HUDEP-2 (cell line): ENCODE data around the gene HDAC4.

ENCODE experiments used
- DNase-seq, 76 experiments: peaks; one replicate each; lab custom pipeline; 2025; ENCODE audit not compliant: unreplicated experiment in 76 of 76; lab: John Stamatoyannopoulos, UW

Gene HDAC4

DNA sequence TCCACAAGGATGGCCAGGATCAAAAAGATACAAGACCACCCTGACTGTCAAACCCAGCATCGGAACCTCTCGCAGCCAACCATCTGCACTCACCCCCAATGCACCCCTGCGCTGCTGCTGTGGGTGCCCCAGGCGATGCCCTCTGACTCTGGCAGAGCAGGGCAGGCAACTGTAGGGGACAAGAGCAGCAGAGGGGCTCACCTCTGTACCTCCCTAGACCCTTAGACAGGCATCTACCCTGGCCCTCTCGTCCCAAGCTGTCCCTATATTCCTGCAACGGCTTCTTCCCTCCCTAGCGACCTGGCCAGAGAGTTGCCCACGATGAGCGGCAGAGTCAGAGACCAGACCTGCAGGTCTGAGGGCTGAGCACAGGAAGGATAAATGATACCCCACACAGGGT is 128.2 kb downstream of the HDAC4 start:
- DNase-seq: no peak

DNA sequence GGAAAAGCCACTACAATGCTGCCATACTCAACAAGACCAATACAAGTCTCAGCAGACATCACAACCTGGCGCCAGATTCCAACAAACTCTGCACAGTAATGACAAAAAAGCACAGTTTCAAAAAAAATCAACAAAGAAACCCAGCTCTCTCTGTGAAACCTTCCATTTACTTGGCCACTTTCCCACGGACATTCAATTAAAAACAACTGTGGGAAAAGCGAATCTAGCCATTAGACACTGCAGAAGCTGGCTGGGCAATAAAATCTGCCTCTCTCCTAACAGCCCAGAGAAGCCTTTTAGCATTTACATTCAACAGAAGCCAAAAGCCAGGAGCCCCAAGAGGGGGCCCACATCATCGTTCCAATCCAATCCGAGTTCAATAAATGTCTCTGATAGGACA is 128.9 kb downstream of the HDAC4 start:
- DNase-seq: no peak

DNA sequence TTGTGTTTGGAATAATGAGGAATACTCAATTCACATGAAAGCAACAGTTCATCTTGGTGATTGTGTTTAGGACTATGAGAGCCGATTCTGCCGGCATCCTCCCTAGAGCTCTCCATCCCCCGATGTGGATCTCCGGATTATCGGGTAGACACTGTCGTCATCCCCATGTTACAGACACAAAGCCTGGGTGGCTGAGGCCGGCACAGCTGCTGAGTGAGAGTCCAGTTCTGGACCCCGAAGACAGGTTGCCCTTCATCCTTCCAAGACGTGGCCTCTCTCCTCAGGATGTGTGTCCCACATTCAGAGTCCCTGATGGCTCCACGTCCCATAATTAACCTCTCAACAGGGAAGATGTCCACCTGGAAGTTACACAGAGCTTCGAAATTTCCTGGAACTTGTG is 129.3 kb downstream of the HDAC4 start:
- no peak for DNase-seq

DNA sequence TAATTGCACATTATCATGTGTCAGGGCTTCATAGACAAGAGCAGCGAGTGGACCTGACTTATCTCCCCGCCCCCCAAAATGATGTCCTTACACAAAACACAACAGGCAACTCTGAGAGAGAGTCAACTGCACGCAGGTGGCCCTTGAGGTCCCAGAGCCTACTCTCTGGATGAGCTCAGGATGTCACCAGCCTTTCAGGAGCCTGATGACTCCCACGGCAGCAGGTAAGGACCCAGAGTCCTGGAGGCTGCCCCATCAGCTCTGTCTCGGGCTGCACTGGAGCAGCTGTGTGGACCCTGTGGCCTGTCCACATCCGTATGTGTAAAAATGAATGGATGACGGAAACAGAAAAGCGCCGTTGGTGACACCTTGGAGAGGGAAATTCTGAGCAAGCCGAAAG is 130.9 kb downstream of the HDAC4 start:
- DNase-seq: no peak

- DNase-seq: peak in 1 of 76 experiments; percentile 27
Observed at GRCh38 chr2:239269173-239269885, 131.5 kb downstream of the HDAC4 start.

GRCh38 chr2:239268549-239268948 is 132.3 kb downstream of the HDAC4 start:
- no peak for DNase-seq

DNA sequence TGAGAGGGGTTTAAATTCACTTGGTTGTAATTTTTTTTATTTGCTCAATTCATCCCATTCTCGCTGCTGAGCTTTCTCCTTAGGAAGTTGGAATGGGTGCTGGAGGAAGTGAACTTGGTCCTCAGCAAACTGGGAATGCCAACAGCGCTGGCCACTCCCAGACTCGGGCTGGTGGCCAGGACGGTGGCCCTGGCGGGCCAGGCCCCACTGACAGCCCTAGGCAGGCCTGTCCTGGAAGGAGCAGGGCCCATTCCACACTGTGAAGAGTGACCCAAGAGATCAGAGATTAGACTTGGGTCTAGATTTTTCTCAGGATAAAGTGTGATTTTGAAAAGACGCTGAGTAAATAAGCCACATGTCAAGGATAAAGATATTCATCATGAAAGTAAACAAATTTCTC is 132.7 kb downstream of the HDAC4 start:
- DNase-seq: peak in 1 of 76 experiments; percentile 1

DNA sequence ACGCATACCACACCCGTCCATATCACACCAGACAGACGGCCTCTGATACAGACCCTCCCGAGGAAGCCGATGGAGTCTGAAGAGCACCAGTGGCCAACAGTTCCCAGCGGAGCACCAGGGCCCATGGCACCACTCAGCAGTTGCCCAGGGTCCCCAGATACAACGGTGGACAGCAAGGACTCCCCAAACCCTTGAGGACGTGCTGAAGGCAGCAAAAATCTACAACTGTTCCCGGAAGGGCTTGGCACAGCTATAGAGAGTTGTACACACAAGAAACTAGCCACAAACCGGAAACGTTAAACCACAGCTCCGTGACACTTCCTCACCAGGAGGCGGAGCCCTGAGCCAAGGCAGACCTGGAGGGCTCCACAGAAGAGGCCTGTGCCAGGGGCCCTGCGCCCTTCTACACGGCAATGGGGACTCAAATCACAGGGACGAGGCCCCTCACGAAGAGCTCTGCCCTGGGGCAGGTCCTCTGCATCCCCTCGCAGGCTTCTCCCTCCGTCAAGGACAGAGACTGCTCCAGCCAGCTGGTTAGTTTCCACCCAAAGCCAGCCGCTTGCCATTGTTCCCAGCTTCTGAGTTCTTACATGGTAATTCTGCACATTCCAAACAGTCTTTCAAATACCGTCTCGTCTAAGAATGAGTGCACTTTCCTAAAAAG is 133.4 kb downstream of the HDAC4 start:
- peak in 72 of 76 experiments; percentile 17 to 82 (median 56) for DNase-seq

DNA sequence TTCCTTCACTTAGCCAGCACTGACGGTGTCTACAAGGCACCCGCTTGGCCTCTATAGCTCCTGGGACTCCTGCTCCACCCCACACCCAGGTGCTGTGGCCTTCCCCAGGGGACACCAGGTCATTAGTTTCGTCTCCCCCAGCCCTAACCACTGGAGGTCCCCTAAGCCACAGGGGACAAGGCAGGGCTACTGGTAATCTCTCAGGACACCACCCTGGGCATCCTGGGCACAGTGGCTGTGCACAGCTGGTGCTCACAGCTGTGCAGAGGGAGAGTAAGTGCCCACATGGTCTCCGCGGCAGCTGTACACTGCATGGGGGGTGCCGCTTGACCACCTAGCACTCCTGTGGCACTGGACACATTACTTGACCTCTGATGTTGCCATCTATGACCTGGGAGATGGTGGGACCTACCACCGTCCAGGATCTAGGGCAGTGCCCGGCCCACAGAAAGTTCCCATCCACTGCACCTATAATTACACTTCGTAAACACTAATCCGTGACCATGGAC is 134.0 kb downstream of the HDAC4 start:
- DNase-seq: no peak

- no peak for DNase-seq
Observed at GRCh38 chr2:239266434-239266766, 134.4 kb downstream of the HDAC4 start.

DNA sequence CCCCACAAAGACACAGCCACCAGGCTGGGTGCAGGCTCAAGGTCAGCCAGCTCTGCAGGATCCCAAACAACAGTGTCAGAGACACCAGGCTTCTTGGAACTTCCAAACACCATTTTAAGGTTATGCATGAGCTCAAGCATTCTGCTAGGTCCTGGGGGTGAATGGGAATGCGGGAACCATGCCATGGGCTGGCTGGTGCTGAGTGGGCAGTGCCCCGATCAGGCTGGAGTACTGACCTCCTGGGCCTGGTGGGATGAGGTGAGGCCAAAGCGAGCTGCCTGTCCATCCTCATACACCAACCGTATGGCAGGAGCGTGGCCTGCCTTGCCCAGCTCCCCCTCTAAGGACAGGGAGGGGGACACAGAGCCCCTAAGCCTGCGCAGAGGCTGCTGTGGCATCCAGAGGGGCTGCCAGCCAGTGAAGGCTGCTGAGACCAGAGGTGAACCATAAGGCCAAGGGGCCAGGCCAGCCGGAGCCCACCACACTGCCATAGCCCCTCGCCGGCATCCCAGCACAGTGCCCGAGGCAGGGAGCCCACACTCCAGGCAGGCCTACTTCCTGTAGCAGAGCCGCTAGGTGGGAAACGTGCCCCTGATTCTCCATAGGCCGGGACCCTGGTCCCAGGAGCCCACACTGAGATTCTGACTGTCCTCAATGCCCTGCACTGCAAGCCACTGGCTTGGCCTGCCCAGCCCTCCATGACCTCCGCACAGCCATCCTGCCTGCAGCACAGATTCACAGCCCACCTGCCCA is 135.0 kb downstream of the HDAC4 start:
- no peak for DNase-seq

DNA sequence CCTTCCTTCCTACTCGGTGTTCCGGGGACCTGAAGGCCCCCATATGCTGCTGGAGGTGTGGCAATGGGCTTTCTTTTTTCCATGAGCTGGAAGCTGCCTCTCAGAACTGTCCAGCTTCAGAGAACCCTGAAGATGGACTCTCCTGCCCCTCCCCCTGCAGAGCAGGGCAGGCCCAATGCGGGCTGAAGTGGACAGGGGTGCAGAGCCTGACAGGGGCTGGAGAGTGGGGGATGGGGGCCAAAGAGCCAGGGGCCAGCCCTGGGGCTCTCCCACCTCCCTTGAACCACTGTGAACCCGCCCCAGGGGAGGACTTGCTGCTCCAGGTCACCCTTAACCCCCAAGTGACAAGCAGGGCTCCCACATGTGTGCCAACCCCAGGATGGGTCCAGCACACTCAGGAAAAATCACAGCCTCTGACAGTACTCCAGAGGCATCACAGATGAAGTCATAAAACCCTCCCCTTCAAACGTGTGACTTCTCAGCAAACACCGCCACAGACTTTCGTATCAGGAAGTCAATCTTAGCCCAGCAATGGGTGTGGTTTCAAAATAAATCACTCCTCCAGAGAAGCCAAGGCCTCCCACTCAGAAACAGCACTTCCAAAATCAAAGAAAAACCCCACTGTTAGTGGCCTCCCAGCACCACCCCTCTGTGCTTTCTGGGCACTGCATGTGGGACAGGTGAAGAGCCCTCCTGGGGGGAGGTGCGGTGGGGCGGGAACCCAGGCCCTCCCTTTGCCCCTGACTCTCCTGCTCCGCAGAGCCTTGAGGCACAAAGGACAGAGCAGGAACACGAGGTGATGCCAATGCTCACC is 135.8 kb downstream of the HDAC4 start:
- DNase-seq: peak in 22 of 76 experiments; percentile 8 to 63 (median 28)

DNA sequence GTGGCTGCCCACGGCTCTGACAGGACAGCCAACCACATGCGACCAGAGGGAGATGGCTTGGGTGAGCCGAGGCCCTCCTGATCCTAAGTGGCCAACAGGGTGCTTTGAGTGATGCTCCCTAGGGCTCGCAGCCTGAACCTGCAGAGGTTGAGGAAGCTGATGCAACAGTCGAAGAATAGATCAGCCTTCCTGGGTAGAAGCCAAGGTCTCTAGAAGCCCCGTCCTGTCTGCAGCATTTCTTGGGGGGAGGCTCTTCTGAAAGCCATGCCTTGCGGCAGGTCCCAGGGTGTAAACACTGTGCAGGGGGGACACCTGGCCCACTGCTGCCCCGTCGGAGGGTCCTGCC is 136.4 kb downstream of the HDAC4 start:
- DNase-seq: no peak

DNA sequence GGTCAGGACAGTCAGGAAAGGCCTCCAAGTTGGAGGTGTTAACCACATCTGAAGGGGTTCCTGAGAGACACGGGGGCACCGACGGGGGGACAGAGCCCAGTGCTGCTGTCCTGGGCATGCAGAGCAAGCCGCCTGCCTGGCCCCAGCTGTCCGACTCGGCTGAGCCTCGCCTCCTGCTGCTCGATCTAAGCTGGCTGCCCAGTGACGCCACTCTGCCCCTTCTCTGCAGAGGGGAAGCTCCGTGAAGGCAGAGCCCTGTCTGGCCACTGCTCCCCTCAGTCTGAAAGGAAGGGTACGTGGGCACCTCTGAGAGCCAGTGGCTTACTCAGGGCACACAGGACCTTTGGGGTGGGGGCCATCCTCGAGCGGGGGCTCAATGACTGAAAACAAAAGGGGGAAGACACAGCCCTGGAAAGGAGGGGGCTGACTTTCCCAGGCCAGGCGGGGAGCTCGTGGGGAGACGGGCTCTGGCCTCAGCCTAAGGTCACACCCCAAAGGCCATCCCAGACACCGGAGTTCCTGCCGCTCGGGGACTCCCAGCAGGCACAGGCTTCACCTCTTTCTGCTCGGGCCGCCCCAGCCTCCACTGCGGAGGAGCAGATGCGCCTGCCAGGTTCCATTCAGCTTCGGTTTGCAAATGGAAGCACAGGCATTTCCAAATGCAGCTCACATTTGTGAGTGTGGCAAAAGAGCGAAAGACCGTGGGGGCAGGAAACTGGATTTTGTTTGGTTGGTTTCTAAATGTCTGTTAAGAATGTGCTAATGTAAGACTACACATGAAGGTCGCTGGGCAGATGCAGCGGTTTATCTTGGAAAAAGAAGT is 136.9 kb downstream of the HDAC4 start:
- no peak for DNase-seq

GRCh38 chr2:239263231-239263630 is 137.6 kb downstream of the HDAC4 start:
- DNase-seq: no peak

DNA sequence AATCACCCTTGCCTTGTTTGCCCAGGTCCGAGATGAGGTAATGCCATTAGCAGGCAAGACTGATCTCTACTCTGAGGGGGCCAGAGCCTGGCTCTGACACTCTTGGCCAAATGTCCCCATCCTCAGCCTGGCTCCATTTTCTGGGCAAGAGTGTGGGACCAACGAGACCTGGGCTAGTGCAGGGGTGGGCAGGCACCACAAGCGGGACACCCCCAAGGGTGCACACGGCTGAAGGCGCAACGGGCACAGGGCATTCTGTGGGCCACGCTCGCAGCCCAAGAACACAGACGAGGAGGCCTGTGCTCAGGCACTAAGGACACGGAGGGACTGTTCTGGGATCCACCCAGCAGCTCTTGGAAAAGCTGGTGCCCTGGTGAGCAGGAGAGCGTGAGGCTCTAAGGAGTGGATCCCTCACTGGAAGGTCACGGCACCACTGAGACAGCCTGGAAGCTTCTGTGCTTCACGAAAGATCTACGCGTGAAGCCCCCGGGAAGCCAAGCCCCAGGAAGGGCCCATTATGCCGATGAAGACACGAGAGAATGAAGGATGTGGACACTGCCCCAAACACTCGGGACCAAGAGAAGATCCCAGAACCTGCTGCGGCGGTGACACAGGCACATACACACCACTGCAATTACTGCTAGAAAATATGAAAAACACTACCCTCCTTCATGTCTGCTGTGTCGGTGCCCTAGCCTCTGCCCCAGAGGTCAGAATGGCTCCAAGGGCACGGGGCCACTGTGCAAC is 138.2 kb downstream of the HDAC4 start:
- DNase-seq: no peak

GRCh38 chr2:239261796-239262483 is 138.9 kb downstream of the HDAC4 start:
- no peak for DNase-seq

DNA sequence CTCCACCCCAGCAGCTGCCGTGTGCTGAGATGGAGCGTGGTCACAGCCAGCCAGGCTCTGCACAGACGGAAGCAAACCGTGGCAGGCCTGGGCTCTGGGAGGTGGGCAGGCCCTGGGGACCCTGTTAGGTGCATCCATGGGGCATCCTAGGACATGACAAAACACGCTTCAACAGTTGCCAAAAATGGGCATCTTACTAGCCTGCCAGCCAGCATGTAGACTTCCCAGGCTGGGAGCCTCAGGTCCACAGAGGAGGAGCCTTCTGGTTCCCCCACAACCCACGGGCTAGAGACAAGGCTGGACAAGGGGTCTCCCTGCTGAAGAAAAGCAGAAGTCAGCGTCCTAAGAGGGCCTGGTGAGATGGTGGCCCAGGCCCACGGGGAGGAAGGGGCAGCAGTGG is 139.5 kb downstream of the HDAC4 start:
- no peak for DNase-seq
